HG02943 (cell line): ENCODE measurements around the gene TOM1.

ENCODE experiments used
- ATAC-seq: cut with Tn5 transposase; IDR thresholded peaks from one replicate; pipeline ENCODE4 v1.9.1; 2021; ENCODE audit warnings: mild to moderate bottlenecking, low read depth, moderate library complexity; ENCODE audit not compliant: unreplicated experiment

Gene TOM1

GRCh38 chr22:35322126-35322525, 22.4 kb downstream of the TOM1 start:
- no peak for ATAC-seq

GRCh38 chr22:35322893-35323292, 23.2 kb downstream of the TOM1 start:
- no peak for ATAC-seq

GRCh38 chr22:35323305-35323704, 23.6 kb downstream of the TOM1 start:
- no peak for ATAC-seq

- ATAC-seq: no peak
These were observed 24.4 kb downstream of the TOM1 start for GRCh38 chr22:35324067-35324466.

- ATAC-seq: no peak
These were observed 25.1 kb downstream of the TOM1 start for GRCh38 chr22:35324762-35325161.

DNA sequence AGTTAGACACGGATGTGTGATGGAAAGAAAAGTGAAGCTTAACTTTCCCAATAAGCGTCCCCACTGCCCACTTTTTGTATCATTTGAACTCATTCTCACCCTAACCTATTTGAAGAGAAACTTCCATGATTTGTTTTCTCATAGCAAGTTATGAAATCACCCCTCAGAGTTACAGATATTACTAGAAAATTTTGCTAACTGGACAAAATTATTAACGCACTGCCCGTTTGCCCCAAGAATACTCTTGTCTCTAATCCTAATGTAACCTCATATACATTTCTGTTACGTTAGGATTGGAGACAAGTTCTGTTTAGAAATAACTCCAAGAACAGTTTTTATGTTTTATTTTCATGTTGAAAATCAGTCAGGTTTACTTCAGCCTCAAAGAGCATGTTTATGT, 25.5 kb downstream of the TOM1 start:
- ATAC-seq: no peak

DNA sequence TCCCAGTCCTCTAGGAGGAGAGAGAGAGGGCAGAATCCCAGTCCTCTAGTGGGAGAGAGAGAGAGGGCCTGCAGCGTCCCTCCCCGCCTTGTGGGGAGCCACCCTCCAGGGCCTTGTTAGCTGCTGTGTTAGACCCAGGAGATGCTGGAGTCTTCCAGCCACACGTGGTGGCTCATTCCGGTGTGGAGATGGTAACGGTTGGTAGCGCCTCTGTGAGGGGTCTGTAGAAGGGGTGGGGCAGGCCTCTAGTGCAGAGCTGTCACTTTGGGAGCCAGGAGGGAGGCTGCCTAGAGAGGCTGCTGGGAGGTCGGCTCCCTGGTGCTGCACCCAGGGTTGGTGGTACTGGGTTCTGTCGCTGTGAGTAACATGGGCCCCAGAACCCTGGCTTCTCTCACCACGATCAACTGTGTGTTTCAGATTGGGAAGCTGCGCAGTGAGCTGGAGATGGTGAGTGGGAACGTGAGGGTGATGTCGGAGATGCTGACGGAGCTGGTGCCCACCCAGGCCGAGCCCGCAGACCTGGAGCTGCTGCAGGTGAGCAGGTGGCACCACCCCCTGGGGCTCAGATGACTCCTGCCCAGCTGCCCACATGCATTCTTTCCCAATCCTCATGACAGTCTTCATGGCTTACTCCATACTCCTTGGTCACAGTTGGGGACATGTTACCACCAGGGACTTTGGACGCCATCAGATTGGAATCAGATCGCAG, 27.3 kb downstream of the TOM1 start:
- ATAC-seq: no peak

- no peak for ATAC-seq
These were observed 28.2 kb downstream of the TOM1 start for GRCh38 chr22:35327690-35328471.

DNA sequence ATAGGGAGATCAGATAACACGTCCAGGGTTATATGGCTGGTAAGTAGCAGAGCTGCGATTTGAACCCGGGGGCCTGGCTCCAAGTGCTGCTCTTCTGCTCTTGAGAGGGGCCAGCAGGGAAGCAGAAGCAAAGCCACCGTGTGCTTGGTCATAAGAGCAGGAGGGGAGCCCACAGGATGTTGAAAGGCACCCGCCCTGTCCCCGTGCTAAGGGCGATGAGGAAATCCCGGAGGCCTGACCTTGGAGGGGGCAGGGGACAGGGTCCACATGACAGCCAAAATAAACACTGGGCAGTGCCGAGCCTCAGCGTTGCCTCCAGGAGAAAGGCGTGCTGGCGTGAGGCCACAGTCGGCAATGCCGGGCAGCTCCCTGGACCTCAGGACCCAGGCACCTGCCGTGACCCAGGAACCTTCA, 28.8 kb downstream of the TOM1 start:
- ATAC-seq: no peak

- ATAC-seq: no peak
These were observed 29.6 kb downstream of the TOM1 start for GRCh38 chr22:35329114-35329847.

- ATAC-seq: no peak
These were observed 30.7 kb downstream of the TOM1 start for GRCh38 chr22:35330258-35330861.

DNA sequence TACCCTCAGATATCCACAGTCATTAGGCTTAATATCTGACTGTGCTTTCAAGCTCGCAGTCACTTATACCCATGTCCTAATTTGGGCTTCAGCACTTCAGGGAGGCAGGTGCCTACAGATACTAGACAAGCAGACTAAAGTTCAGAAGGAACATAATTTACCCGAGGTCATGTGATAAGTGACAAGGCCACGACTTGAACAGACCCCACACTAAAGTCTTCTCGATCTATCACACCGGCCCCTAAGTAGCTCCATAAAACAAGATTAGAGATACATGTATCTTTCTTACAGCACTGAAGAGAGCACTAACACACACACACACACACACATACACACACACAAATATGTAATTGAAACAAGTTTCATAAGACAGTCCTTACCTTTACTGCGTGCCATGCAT, 32.6 kb downstream of the TOM1 start:
- no peak for ATAC-seq

DNA sequence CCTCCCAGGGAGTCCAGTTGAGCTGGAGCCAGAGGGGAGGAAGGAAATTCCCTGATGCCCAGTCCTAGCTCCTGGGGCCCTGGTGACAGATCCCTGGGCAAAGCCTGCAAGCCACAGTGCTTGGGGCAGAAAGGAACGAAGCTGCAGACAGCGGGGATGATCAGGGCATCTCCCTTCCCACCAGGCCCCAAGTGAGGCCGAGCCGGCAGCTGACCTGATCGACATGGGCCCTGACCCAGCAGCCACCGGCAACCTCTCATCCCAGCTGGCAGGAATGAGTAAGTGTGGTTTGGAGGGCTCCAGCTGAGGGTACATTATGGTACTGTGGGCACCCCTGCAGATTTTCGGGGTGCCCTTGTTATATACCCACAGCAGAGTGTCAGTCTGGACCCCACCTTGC, 33.5 kb downstream of the TOM1 start:
- ATAC-seq: no peak

GRCh38 chr22:35334004-35334403, 34.3 kb downstream of the TOM1 start:
- ATAC-seq: no peak

DNA sequence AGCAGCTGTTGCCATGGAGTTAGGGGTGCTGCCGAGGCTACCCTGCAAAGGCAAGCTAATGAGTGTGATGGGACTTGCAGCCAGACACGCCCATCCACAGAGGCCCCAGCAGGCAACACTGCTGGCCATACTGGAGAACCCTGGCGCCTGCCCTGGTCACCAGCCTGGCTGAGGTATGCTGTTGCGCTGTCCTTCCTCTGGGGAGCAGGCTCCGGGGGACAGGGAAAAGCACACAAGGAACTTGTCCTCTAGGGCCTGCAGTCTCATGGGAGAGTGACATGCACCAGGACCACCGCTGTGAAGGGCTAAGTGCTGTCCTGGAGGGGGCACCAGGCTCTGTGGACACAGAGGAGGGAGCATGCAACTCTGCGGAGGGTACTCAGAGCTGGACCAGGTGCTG, 35.8 kb downstream of the TOM1 start:
- ATAC-seq: no peak

DNA sequence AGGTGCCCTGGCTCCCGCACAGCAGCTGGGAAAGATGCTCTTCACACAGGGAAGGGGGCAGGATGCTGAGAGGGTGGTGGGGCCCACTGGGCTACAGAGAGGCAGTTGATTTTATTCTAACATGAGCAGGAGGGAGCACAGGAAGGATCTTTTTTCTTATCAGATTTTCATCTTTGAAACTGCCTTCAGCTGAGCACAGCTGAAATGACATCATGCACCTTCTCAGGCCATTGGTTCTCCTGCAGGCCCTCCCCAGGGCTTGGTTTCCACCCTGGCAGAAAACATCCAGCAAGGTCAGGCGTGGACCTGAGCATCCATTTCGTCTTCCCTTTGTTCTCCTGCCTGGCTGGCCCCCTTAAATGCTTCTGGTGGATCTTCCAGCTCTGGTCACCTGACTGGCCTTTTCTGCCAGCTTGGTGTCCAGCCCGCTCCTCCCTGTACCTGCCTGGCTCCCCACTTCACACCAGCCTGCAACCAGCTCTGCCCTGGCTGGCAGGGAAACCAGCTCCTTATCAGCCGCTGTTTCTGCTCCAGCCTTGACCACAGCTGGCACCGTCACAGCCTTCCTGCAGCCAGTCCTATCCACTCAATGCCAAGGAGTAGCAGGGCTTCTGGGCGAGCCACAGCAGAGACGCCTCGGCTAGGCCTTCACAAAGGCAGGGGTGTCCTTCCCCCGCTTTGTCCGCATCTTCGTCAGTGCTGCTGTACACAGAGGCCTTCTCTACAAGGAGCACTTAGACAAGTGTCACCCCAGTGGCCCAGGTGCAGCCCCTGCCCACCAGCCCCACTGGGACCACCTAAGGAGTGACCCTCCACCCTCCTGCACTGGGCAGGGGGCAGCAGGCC, 36.5 kb downstream of the TOM1 start:
- ATAC-seq: no peak

GRCh38 chr22:35337932-35338331, 38.2 kb downstream of the TOM1 start:
- no peak for ATAC-seq

DNA sequence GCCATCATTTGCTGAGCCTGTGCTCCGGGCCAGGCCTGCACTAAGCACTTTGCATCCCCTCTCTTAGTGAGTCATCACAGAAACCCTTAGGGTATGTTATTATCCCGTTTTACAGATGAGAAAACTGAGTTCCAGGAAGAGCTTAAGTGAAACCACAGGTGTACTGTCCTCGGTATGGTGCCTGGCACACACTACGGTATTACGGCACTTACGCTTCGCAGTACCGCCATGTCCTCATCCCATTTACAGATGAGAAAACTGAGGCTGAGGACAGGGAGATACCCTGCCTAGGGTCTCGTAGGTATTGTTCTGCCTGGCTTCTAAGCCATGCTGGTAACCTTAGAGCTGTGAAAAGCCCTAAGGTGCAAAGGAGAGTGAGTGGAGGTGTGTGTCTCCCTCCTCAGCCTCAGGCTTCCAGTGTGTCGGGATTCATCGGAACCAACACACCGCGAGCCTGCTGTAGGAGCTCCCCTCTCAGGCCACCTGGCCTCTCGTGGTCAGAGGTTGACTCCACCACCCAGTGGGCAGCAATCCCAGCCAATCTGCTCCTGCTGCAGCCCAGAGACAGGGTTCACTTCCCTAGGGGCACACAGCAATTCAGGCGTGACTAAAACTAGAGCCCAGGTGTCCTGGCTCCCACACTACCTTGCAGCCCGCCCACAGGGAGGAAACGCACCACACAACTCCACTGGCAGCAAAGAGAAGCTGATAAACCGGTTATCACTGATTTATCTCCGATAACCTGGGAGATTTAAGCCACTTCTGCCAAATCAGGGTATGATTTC, 41.6 kb downstream of the TOM1 start:
- no peak for ATAC-seq

GRCh38 chr22:35342390-35342789, 42.7 kb downstream of the TOM1 start:
- ATAC-seq: no peak
